NCI-H2081 treated with DMSO at 0.1 percent for 48 hours (cell line): ENCODE results near the gene ARHGEF38.

Experiments
- DNase-seq: peaks from one replicate; lab custom pipeline; 2025; lab: John Stamatoyannopoulos, UW

ARHGEF38 gene, protein sequence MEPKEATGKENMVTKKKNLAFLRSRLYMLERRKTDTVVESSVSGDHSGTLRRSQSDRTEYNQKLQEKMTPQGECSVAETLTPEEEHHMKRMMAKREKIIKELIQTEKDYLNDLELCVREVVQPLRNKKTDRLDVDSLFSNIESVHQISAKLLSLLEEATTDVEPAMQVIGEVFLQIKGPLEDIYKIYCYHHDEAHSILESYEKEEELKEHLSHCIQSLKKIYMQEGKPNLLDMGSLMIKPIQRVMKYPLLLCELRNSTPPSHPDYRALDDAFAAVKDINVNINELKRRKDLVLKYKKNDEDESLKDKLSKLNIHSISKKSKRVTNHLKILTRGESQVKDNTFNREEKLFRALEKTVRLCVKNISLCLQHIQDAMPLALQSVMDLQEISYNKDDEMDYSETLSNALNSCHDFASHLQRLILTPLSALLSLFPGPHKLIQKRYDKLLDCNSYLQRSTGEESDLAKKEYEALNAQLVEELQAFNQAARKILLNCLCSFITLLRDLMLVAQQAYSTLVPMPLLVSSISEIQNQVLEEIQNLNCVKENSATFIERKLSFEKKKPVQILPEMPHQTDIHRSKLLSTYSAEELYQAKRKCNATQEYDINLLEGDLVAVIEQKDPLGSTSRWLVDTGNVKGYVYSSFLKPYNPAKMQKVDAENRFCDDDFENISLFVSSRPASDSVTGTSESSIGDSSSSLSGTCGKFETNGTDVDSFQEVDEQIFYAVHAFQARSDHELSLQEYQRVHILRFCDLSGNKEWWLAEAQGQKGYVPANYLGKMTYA

GRCh38 chr4:105551965-105552746 lies at the start of gene ARHGEF38:
Gene ARHGEF38, plus strand, starts transcription at chr4:105552620. Its CDS starts 146 bp downstream, at chr4:105552766.
- DNase-seq, result peak; percentile 66

GRCh38 chr4:105503484-105503883 lies 48.9 kb upstream of the ARHGEF38 start:
- no peak for DNase-seq

- DNase-seq, result no peak
Measured at GRCh38 chr4:105504744-105505143, 47.7 kb upstream of the ARHGEF38 start.

DNA sequence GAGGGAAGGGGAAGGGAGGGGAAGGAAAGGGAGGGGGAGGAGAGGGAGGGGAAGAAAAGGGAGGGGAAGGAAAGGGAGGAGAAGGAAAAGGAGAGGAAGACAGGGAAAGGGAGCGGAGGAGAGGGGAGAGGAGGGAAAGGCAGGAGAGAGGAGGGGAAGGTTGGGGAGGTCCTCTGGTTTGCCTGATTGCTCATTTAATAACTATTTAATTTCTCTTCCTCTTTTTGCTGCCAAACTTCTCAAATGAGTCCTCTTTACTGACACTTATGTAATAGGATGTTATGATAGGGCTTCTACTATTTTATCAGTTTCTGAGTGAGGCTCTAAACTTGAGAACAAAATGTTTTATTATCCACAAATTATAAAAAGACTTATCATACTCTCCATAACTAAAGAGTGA lies 43.1 kb upstream of the ARHGEF38 start:
- no peak for DNase-seq

DNA sequence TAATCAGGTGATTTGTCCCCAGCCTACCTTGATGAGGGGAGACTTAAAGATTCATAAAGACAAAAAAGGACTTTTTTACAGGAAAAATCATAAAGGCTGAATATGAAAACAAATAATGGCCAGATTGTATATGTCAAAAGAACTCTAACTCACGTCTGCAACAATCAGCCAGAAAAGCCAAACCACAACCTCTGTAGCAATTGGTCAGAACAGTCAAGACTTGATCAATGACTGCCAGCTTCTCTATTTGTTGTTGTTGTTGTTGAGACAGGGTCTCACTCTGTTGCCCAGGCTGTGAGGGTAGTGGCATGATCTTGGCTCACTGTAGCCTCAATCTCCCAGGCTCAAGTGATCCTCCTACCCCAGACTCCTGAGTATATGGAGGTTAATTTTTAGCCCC lies 42.7 kb upstream of the ARHGEF38 start:
- no peak for DNase-seq

GRCh38 chr4:105510245-105510644 lies 42.2 kb upstream of the ARHGEF38 start:
- no peak for DNase-seq

DNA sequence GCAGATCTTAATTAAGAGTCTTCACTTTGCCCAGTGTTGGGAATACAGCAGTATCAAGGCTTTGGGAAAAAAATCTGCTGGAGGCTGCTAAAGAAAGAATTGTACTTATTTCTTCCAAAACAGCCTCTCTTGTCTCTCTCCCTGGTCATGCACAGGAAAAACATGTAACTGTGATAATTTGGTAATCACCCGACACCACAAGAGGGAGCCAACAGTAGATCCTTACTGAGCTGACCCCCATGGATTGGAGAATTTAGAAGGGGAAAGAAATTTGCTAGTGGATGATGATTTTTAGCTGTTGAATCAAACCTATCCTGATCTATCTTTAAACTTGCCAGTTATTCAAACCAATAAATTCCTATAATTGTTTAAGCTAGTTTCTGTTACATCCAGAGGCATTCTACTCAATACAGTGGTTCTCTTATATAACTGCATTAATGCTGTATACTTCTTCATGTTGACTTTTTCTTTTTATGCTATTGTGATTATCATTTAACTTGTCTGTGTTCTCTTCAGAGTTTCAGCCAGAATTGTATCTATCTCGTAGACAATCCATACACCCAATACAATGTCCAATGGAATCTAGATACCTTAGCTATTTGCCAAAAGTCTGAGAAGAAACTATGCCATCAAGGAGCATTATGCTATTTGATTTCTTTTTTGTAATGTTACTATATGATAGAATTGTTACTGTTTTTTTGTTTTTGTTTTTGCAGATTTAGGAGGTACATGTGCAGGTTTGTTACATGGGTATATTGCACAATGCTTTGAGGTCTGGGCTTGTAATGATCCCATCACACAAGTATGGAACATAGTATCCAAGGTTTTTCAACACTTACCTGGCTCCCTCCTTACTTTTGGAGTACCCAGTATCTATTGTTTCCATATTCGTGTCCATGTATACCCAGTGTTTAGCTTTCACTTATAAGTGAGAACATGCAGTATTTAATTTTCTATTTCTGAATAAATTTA lies 31.3 kb upstream of the ARHGEF38 start:
- DNase-seq, result peak; percentile 12

DNA sequence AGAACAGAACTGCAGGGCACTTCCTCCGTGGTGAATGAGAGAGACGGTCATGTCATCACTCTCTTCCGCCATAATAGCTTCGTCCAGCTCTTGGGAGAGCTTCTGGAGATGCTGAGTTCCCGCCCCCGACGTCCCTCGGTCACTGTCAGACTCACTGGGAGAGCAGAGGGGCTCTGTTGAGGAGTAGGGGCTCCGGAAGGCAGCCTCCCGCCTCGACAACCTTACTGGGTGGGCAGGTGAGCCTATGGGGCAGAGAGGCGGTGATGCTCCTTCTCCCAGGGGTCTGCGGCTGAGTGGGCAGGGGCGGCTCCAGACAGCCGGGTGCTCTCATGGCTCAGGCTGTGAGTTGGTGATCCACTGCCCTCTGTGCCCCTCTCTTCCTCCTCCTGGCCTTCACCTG lies 25.8 kb upstream of the ARHGEF38 start:
- no peak for DNase-seq

- no peak for DNase-seq
Measured at GRCh38 chr4:105527081-105527480, 25.3 kb upstream of the ARHGEF38 start.

- no peak for DNase-seq
Measured at GRCh38 chr4:105536601-105537000, 15.8 kb upstream of the ARHGEF38 start.

GRCh38 chr4:105541420-105541819 lies 11.0 kb upstream of the ARHGEF38 start:
- no peak for DNase-seq

- no peak for DNase-seq
Measured at GRCh38 chr4:105542039-105542438, 10.4 kb upstream of the ARHGEF38 start.

- no peak for DNase-seq
Measured at GRCh38 chr4:105543346-105543745, 9.1 kb upstream of the ARHGEF38 start.

DNA sequence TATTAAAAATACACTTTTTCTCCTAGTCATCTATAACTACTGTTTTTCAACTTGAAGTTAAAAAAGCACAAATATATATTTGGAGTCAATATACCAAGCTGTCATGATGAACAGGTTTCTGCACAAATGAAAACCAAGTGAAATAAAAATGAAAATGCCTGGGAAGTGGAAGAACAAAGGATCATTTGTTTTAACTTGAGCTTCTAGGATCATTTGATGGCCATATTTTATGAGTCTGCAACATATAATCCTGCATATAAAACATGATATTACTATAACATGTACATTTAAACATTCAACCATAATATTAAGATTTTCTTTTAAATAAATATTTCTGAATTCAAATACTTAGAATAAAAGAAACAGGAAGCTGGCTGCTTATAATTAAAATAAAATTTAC lies 8.5 kb upstream of the ARHGEF38 start:
- DNase-seq, result no peak

DNA sequence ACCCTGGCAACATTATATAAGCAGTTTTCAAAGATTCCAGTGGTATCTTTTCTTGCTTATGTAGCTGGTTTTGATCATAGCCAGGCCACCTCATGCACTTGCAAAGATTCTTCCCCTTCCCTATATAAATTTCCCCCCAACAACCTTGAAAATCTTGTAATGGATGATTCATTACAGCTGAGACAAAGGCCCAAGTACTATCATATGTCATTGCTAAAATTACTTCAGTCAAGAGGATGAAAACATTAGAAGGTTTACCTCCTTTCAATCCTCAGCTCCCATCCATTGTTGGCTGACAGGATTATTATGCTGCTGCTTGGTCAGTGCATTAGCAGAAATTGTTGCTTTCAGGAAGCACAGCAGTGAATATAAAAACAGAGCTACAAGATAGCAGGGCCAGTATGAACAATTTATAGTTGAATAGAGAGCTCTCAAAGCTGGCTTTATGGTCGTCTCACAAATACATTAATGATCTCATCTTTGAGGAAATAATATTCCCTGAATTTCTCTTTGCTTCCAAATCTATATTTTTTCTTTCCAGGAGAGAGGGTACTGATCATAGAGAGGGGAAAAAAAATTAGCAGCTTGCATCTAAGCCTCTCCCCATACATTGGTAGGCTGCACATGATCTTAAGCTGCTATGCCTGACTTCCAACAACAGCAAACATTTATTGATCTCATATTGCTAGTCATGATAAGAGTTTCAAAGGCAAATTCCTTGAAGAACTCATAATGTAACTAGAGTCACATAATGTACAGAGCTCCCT lies 7.7 kb upstream of the ARHGEF38 start:
- no peak for DNase-seq

DNA sequence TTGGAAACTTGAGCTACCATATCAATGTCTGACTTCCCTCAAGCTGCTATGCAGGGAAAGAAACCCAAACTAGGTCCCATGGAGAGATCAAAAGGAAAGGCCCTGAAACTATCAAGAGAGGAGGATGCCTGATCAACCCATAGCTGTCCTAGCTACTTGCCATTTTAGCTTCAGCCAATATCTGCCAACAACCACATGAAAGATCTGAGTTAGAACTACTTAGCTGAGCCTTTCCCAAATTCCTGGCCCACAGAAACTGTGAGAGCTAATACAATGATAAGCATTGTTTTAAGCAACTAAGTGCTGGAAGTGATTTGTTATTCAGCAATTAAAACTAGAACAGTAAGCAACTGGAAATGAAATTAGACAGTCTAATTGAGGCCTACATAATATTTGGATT lies 6.3 kb upstream of the ARHGEF38 start:
- no peak for DNase-seq

GRCh38 chr4:105547769-105548168 lies 4.7 kb upstream of the ARHGEF38 start:
- DNase-seq, result no peak

DNA sequence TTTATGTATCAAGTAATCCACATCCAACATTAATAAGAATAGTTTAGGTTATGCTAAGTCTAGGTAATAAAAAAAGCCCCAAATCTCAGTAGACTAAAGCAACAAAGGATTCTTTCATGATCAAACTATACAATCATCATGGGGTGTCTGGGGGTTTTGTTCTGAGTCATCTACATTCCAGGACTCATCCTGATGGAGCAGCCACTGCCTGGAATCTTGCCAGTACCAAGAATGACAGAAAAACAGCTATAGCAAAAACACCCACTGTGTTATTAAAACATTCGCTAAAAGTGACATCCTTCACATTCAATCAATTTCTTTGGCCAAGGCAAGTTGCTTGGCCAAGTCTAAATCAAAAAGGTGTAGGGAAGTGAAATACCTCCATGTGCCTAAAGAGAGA lies 3.9 kb upstream of the ARHGEF38 start:
- DNase-seq, result no peak

- DNase-seq, result no peak
Measured at GRCh38 chr4:105550641-105551040, 1.8 kb upstream of the ARHGEF38 start.

- no peak for DNase-seq
Measured at GRCh38 chr4:105555409-105555808, 3.0 kb downstream of the ARHGEF38 start.

GRCh38 chr4:105556206-105556605 lies 3.8 kb downstream of the ARHGEF38 start:
- DNase-seq, result no peak
